Measurements from ENCODE around the gene FAM118B. TPM values are rescaled to one million over a fixed set of nuclear protein-coding genes. Genes with fewer than 3 reads are reported as not detected.
A peak's percentile ranks its signal among the peaks of the same experiment; 100 is the strongest.

Gene FAM118B
- total and polyA plus RNA-seq, 8 donors = 6.9 to 50.7 (median 23.5) TPM

DNA sequence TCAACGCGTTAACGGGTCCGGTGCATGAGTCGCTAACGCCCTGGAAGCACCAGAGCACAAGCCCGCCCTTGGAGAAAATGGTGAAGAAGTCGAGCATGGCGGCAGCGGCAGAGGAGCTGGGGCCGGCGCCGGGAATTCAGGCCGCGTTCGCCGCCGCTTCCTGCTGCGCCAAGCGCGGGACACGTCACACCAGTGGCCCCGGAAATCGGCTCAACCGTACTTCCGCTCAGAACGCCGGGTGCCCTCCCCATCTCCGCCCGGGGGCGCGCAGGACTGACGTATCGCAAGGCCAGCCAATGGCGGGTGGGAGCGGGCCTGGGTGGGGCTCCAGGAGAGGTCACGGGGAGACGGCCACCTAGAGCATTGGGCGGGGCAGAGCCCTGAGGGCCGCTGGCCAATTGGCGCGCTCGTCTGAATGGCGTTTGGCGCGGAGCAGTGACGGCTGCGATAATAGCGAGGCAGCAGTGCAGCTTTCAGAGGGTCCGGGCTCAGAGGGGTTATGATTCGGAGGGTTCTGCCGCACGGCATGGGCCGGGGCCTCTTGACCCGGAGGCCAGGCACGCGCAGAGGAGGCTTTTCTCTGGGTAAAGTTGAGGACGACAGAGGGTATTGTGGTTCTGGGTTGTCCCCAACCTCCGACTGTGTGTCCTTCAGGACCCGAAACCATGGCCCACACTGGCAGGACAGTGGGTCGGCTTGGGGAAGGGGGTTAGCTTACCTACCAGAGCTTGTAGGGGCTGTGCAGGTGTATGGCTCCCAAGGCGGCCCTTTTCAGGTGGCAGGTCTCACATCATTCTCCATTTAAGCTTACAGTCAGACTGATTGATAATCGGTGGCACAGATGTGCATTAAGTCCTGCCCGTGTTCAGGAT lies 57.4 kb downstream of the FAM118B start, which contains the start of the genes FOXRED1 and SRPRA:
Gene FOXRED1 (plus strand): TSS at position 447 of the 872 bp plus-strand sequence. CDS start 53 bp downstream, at position 500.
Gene SRPRA (minus strand): TSS at position 188 of the 872 bp plus-strand sequence. CDS start 91 bp downstream, at position 97.
- intact Hi-C loops (cut with DNase I; ENCODE audit: low total_unique reads) = no loop called here
- peak; percentile 100 for DNase-seq
- 0 to 2% (median 0%) methylated on average over 20 to 64 of the region's 64 CpGs for WGBS, 5 donors

DNA sequence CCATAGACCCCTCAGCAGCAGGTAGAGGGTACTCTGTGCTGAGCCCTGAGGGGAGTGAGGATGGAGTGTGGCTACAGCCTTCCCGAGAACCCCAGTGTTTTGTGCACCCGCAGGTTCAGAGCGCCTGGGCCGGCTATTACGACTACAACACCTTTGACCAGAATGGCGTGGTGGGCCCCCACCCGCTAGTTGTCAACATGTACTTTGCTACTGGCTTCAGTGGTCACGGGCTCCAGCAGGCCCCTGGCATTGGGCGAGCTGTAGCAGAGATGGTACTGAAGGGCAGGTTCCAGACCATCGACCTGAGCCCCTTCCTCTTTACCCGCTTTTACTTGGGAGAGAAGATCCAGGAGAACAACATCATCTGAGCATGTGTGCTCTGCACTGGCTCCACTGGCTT lies 65.7 kb downstream of the FAM118B start:
- no peaks in the 10 kb centered on the region for H3K9me3 ChIP-seq
- 91 to 97% (median 92%) methylated on average over 10 to 11 of the region's 11 CpGs for WGBS, 5 donors
- H3K36me3 ChIP-seq = peaks cover 16 to 62% (median 58%) of the 10 kb centered on the region in 4 donors
- no peak overlapping the region for H3K27ac ChIP-seq
- H3K4me3 ChIP-seq = no peak overlapping the region
- intact Hi-C loops (cut with DNase I; ENCODE audit: low total_unique reads) = no loop called here
- no peaks in the 10 kb centered on the region for H3K27me3 ChIP-seq
- TF ChIP-seq, protein P1, sequence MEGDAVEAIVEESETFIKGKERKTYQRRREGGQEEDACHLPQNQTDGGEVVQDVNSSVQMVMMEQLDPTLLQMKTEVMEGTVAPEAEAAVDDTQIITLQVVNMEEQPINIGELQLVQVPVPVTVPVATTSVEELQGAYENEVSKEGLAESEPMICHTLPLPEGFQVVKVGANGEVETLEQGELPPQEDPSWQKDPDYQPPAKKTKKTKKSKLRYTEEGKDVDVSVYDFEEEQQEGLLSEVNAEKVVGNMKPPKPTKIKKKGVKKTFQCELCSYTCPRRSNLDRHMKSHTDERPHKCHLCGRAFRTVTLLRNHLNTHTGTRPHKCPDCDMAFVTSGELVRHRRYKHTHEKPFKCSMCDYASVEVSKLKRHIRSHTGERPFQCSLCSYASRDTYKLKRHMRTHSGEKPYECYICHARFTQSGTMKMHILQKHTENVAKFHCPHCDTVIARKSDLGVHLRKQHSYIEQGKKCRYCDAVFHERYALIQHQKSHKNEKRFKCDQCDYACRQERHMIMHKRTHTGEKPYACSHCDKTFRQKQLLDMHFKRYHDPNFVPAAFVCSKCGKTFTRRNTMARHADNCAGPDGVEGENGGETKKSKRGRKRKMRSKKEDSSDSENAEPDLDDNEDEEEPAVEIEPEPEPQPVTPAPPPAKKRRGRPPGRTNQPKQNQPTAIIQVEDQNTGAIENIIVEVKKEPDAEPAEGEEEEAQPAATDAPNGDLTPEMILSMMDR (IDR thresholded peaks at IDR 0.05) = no peak
- no peak for TF ChIP-seq POLR2A (IDR thresholded peaks at IDR 0.05)
- TF ChIP-seq EP300 (IDR thresholded peaks at IDR 0.05) = no peak
- TF ChIP-seq POLR2AphosphoS5 (IDR thresholded peaks at IDR 0.05) = no peak
- peaks cover 6 to 19% (median 9%) of the 10 kb centered on the region in 4 donors for H3K4me1 ChIP-seq
- no peak for DNase-seq

More for the DNA sequence above, 57.4 kb downstream of the FAM118B start, which contains the start of the genes FOXRED1 and SRPRA:
- Histone ChIP-seq H3K4me1 (peaks cover 12 to 40% (median 33%) of the 10 kb centered on the region in 4 donors), H3K9me3 (no peaks in the 10 kb centered on the region), H3K27ac (peak within 1 kb of the TSS; percentile 91 to 98 (median 95)), H3K36me3 (peaks cover 37 to 57% (median 52%) of the 10 kb centered on the region in 4 donors), H3K4me3 (peak within 1 kb of the TSS; percentile 71 to 98 (median 86)), H3K27me3 (no peaks in the 10 kb centered on the region)
- peak; percentile 89 to 97 (median 95) for TF ChIP-seq POLR2AphosphoS5 (IDR thresholded peaks at IDR 0.05)
- peak; percentile 22 for TF ChIP-seq EP300 (IDR thresholded peaks at IDR 0.05)
- peak in 2 of 4 donors; percentile 58 to 87 for TF ChIP-seq POLR2A (IDR thresholded peaks at IDR 0.05)
- TF ChIP-seq, protein P1 (IDR thresholded peaks at IDR 0.05) = no peak

DNA sequence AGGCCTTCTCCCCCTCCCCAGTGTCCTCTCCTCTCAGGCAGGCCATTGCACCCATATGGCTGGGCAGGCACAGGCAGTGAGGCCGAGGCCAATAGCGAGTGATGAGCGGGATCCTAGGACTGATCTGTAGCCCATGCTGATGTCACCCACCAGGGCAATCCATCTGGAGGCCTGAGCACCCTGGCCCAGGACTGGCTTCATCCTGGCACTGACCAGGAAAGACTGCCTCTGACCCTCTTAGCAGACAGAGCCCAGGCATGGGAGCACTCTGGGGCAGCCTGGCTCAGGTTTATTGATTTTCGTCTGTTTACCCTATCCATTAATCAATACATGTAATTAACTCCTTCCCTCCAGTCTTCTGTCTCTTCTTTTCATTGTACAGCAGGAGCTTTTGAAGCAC lies 66.2 kb downstream of the FAM118B start:
- intact Hi-C loops (cut with DNase I; ENCODE audit: low total_unique reads) = no loop called here
- H3K36me3 ChIP-seq = peaks cover 16 to 59% (median 54%) of the 10 kb centered on the region in 4 donors

DNA sequence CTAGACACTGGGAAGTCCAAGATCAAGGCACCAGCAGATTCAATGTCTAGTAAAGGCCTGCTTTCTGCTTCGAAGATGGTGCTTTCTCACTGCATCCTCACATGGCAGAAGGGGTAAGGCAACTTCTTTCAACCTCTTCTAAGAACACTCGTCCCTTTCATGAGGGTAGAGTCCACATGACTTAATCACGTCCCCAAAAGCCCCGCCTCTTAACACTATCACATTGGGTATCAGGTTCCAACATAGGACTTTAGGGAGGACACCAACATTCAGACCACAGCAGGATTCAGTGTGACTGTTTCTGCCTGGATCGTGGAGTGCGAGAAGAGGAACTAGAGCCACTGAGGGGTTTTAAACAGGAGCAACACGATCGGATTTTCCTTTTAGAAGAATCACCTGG lies 67.6 kb downstream of the FAM118B start:
- H3K4me3 ChIP-seq = no peak overlapping the region
- intact Hi-C loops (cut with DNase I; ENCODE audit: low total_unique reads) = no loop called here
- peaks cover 8 to 31% (median 15%) of the 10 kb centered on the region in 4 donors for H3K4me1 ChIP-seq
- no peak for DNase-seq
- no peak overlapping the region for H3K27ac ChIP-seq
- TF ChIP-seq POLR2A (IDR thresholded peaks at IDR 0.05) = no peak
- TF ChIP-seq POLR2AphosphoS5 (IDR thresholded peaks at IDR 0.05) = no peak
- no peak for TF ChIP-seq EP300 (IDR thresholded peaks at IDR 0.05)
- TF ChIP-seq, protein P1 (IDR thresholded peaks at IDR 0.05) = no peak
- WGBS, 5 donors = 69 to 78% (median 72%) methylated on average over 8 of the region's 8 CpGs
- peaks cover 12 to 45% (median 40%) of the 10 kb centered on the region in 4 donors for H3K36me3 ChIP-seq
- H3K27me3 ChIP-seq = no peaks in the 10 kb centered on the region
- no peaks in the 10 kb centered on the region for H3K9me3 ChIP-seq

More for the DNA sequence above, 66.2 kb downstream of the FAM118B start:
- no peak for DNase-seq
- Histone ChIP-seq H3K9me3 (no peaks in the 10 kb centered on the region), H3K4me3 (no peak overlapping the region), H3K27ac (no peak overlapping the region), H3K27me3 (no peaks in the 10 kb centered on the region), H3K4me1 (peaks cover 8 to 22% (median 11%) of the 10 kb centered on the region in 4 donors)
- 85 to 94% (median 90%) methylated on average over 4 of the region's 4 CpGs for WGBS, 5 donors
- TF ChIP-seq POLR2A (IDR thresholded peaks at IDR 0.05) = no peak
- no peak for TF ChIP-seq POLR2AphosphoS5 (IDR thresholded peaks at IDR 0.05)
- TF ChIP-seq, protein P1 (IDR thresholded peaks at IDR 0.05) = no peak
- no peak for TF ChIP-seq EP300 (IDR thresholded peaks at IDR 0.05)

All from stomach (tissue), 9 donors.